GM18505 (cell line): ENCODE data around the gene ARRB1.

Experiments
- ATAC-seq: cut with Tn5 transposase; IDR thresholded peaks from one replicate; pipeline ENCODE4 v1.9.1; 2021; ENCODE audit not compliant: unreplicated experiment
- POLR2A ChIP-seq: IDR thresholded peaks from 4 replicates; pipeline ENCODE4 v1.6.1; 2011; ENCODE audit warnings: borderline replicate concordance; ENCODE audit not compliant: insufficient read depth, insufficient read length; ENCODE audit errors: extremely low read depth

Gene ARRB1

DNA sequence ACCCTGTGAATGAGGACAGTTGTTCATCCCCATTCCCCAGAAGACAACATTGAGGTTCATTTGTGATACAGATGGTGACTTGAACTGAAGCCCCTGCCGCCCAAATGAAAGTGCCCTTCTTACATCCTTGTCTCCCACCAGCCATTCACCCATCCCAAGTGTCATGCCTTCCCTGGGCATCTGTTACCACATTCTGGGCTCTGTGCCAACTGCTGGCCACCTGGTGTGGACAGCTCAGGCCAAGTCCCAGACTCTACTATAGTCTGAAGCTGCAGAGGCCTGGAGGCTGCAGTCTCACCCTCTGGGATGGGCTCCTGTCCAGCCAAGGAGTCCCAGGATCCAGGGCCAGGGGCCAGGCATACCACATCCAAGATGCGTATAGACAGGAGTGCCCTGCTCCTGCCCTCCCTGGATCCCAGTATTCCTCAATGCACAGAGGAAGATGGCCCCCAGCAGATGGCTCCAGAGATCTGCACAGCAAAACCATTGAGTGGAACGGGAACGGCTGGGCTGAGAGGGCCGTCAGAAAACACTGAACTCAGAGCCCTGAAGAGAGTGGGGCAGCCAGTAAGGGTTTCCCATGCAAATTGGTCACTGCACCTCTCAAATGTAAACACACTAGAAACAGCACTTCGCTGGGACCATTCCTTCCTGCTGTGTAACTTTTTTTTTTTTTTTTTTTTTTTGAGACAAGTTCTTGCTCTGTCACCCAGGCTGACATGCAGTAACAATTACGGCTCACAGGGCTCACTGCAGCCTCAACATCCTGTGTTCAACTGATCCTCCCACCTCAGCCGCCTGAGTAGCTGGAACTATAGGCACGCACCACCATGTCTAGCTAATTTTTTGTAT is 22.8 kb downstream of the ARRB1 start:
- no peak for ATAC-seq
- no peak for TF ChIP-seq POLR2A

DNA sequence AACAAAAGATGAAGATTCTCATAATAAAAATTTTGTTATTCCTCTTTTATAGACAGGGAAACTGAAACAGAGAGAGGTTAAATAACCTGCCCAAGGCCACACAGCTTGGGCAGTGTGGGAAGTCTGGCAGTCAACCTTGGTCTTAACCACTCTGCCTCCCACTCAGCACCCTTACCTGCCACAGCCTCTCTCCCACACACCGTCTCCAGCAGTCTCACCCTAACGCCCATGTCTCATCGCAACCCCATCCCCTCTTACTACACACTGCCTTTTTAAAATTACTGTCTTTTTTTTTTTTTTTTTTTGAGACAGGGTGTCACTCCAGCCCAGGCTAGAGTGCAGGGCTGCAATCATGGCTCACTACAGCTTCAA is 25.0 kb downstream of the ARRB1 start:
- no peak for TF ChIP-seq POLR2A
- ATAC-seq: no peak

DNA sequence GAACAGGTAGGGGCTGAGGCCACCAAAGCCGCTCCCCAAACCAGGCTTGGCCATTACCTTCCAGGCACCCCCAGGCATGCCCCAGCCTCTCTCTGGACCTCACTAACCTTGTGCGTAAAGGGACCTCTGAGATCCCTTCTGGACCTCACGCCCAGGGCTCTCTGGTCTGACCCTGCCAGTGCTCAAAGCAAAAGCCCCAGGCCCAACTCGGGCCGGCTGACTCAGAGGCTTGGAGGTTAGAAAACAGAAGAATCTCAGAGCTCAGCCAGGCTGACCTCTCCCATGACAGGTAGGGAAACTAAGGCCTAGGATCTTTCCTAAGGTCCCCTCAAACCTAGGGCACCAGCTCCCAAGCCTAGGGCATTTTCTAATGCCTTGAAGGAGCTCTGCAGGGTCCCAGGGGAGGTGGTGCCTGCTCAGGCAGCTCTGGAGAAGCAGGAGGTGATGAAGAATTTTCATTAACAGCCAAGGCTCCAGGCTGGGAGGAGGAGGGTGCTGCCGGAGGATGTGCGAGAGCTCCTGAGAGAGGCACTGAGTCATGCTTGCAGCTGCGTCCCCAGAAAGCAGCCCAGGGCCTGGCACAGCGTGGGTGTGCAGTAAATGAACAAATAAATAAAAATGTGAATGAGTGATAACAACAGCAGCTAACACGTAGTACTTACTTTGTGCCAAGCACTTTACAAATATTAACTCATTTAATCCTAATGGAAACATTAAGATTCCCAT is 25.6 kb downstream of the ARRB1 start:
- no peak for ATAC-seq
- no peak for TF ChIP-seq POLR2A

DNA sequence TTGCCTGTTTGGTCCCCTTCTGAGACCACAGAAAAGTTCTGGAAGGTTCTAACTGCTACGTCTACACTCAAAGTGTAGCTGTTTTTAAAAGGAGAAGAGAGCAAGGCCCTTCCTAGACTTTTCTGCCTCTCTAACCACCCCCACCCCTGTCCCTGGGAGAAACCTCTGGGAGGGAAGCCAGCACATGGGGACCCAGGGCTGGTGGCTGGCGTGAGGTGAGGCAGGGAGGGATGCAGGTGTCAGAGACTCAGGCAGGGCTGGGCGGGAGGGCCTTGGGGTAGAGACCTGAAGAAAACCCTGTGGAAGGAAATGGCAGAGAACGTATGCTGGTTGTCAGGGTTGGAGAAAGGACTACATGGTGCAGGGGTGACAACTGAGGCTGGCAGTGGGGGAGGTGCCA is 26.7 kb downstream of the ARRB1 start:
- no peak for TF ChIP-seq POLR2A
- ATAC-seq: no peak

DNA sequence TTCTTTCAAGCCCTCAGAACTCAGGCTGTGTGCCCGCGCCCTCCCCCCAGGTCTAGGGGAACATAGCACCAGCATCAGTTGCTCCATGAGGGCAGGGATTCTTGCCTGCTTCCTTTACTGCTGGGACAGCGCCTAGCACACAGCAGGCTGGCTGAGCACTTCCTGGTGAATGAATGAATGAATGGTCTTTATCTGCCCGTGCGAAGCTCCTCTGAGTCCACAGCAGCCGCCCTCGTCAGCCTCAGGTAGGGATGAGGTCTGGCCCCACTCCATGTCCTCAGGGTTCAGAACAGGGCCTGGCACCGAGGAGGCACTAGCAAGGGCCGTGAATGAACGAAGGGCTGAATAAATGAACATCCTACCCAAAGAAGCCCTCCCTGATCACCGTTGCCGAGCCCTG is 27.3 kb downstream of the ARRB1 start:
- no peak for ATAC-seq
- no peak for TF ChIP-seq POLR2A

DNA sequence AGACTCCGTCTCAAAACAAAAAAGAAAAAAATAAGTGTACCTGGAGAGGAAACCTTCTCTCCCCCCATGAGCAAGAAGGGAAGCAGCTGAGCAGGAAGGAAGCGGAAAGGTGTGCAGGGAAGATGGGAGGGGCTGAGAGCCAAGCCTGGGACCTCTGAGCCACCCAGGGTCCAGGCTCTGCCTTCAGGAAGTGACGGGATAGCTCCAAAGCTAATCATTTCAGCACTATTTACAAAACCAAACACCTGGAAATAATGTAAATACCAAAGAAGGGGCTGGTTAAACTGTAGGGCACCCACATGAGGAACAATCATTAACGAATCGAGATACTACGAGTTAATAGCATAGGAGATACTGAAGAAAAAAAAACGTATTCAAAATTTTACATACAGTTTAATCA is 27.9 kb downstream of the ARRB1 start:
- no peak for TF ChIP-seq POLR2A
- ATAC-seq: no peak

DNA sequence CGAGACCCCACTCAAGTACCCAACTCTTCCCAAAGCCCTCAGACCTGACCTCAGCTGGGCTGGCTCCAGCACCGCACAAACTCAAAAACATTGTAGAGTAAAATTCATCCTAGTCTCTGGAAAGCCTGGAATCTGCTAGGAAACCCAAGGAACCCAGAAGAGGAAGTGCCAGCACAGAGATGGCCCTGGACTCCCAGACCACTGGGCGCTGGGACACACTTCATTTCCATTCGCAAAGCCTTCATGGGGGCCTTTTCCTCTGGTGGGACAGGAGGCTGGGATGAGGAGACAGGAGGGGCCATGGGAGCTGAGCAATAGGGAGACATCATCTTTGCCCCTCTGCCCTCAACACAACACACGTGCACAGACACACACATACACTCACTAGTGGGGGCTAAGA is 30.8 kb downstream of the ARRB1 start:
- no peak for TF ChIP-seq POLR2A
- ATAC-seq: no peak

DNA sequence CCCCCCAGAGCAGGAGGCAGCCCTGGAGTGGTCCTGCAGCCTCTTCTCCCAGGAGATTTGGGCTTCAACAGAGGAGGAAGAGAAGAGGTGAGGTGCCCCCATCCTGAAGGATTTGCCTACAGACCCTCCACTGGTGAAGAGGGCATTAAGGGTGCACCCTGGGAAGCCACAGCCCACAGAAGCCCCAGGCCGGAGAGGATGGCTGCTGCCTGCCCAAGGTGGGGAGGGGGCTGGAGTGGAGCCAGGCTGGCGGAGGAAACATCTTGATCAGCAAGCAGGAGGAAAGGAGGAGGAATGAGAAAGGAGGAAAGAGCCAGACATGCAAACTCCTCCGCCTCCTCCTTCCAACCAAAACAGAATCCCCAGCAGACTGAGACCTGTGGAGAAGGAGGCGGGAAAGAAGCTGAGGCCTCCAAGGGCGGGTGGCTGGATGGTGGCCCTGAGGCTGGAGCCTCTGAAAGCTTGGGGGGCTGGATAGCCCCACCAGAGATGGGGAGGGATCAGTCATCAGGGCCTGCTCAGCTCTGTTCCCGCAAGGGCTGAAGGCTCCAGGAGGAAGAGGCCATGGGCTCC is 31.3 kb downstream of the ARRB1 start:
- no peak for TF ChIP-seq POLR2A
- no peak for ATAC-seq

DNA sequence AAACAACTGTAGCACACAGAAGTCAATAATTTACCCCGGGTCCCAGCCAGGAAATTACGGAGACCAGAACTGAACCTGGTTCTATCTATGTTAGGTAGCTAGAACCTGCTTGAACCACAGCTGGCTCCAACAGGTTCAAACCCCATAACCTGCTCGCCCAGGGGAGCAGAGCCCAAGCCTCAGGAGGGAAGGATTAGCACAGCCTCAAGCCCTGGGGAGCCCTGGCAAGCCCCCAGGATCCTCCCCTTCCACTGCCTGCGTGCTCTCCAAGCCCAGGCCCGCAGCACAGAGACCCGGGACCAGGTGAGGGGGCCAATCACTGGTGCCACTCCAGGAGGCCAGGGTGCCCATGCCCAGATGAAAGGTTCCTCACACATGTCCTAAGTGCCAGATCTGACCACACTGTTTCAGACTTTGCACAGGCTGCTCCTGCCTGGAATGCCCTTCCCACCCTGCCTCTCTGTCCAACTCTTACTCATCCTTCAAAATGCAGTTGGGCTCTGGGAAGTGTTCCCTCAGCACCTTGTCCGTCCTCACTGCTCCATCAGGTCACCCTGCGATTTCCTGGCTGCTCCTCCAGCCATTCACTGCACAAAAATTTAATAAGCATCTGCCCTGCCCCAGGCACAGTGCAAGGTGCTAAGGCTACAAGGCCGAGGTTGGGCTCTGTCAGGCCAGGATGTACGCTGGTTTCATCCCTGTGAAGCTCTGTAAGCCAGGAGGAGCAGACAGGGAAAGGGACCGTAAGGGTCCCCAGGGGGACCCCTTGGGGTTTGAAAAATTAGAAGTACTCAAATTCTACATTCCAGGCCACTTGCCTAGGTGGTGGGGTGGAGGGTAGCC is 32.2 kb downstream of the ARRB1 start:
- ATAC-seq: no peak
- TF ChIP-seq POLR2A: no peak

DNA sequence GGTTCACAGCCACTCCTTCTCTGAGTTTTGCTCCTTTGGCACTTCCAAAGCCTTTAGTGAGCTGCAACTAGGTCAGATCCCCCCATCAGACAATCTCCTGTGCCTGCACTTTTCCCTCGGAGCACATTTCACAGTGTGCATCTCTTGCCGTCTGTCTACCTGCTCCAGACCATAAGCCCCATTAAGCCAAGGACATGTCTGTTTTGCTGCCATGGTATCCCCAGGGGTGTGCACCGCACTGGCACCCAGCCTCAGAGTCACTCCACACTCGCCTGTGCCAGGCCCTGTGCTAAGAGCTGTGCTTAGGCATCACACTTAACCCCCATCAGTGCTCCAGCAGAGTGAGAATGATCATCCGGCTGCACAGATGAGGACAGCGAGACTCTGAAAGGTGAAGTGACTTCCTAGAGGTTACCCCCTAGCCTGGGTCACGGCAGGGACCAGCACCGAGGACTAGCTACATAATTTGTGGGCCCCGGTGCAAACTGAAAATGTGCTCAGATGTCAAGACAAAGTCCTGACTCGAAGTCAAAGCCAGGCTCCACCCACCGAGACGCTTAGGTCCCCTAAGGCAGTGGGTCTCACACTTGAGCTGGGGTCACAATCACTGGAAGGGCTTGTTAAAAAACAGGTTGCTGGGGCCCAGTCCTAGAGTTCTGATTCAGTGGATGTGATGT is 33.9 kb downstream of the ARRB1 start:
- TF ChIP-seq POLR2A: no peak
- ATAC-seq: no peak

DNA sequence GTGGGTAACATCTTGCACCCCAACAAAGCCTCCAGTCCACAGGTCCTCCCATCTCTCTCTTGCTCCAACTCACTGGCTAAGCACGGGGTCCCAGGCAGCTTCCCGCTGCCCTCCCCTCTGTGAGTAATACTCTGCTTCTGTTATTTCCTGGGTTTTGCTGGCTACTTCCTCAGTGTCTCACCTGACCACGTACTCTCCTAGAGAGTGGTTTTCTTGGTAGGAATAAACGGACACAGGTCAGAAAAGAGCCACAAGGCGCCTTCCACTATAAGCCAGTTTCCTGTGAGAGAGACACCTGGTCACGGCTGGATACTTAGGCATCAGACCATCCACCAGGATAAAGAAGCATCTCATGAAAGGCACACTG is 36.0 kb downstream of the ARRB1 start:
- ATAC-seq: no peak
- TF ChIP-seq POLR2A: no peak

DNA sequence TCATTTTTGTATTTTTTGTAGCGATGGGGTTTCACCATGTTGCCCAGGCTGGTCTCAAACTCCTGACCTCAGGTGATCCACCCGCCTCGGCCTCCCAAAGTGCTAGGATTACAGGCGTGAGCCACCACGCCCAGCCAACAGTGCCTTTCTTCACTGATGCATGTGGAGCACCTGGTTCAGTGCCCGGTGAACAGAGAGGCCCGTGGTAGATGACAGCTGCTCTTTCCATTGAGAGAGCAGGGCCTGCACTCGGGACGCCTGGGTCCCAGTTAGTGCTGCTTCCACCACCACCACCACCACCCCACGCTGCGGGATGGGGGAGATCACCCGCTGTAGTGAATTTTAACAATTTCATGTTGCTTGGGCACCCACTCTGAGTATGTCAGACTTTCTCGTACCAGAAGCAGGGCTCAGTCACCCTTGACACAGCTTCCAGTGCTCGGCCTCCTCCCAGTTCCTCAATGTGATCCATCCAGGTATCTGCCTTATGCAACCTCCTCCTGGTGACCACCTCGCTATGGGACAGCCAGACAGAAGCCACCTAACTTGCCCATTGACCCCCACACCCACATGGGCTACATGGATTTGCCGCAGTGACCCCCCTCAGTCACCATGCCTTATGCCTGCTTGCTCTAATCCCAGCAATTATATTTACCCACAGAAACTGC is 36.6 kb downstream of the ARRB1 start:
- TF ChIP-seq POLR2A: no peak
- no peak for ATAC-seq
